Measurements from ENCODE around the gene FLVCR1. TPM values are rescaled to one million over a fixed set of nuclear protein-coding genes. Genes with fewer than 3 reads are reported as not detected.
A peak's percentile ranks its signal among the peaks of the same experiment; 100 is the strongest.
"Not testable (repeated sequence)": the region's sequence is repeated elsewhere in the genome, so short reads cannot be mapped to it uniquely, and the experiment has no call there.

FLVCR1 gene
- total RNA-seq, 1 experiment from 2014 or later: 10.3 TPM

GRCh38 chr1:212908971-212909370, 50.9 kb downstream of the FLVCR1 start:
- no peak for DNase-seq (ENCODE audit: low read depth)
- in situ Hi-C loops (cut with HindIII; ENCODE audit: low pct_unique_long_range_greater_than_20kb, low sequenced_read_pairs): no loop called here

GRCh38 chr1:212909652-212910063, 51.6 kb downstream of the FLVCR1 start:
- in situ Hi-C loops (cut with HindIII; ENCODE audit: low pct_unique_long_range_greater_than_20kb, low sequenced_read_pairs): no loop called here
- no peak for DNase-seq (ENCODE audit: low read depth)

- DNase-seq (ENCODE audit: low read depth); in situ Hi-C loops (cut with HindIII; ENCODE audit: low pct_unique_long_range_greater_than_20kb, low sequenced_read_pairs): not testable (repeated sequence)
Measured at GRCh38 chr1:212910213-212910612, 52.1 kb downstream of the FLVCR1 start.

- in situ Hi-C loops (cut with HindIII; ENCODE audit: low pct_unique_long_range_greater_than_20kb, low sequenced_read_pairs); DNase-seq (ENCODE audit: low read depth): not testable (repeated sequence)
Measured at GRCh38 chr1:212913638-212914037, 55.6 kb downstream of the FLVCR1 start.

- DNase-seq (ENCODE audit: low read depth); in situ Hi-C loops (cut with HindIII; ENCODE audit: low pct_unique_long_range_greater_than_20kb, low sequenced_read_pairs): not testable (repeated sequence)
Measured at GRCh38 chr1:212914110-212914509, 56.0 kb downstream of the FLVCR1 start.

GRCh38 chr1:212914789-212915188, 56.7 kb downstream of the FLVCR1 start:
- in situ Hi-C loops (cut with HindIII; ENCODE audit: low pct_unique_long_range_greater_than_20kb, low sequenced_read_pairs): no loop called here
- DNase-seq (ENCODE audit: low read depth): no peak

GRCh38 chr1:212915245-212916091, 57.4 kb downstream of the FLVCR1 start:
- DNase-seq (ENCODE audit: low read depth): peak; percentile 50
- in situ Hi-C loops (cut with HindIII; ENCODE audit: low pct_unique_long_range_greater_than_20kb, low sequenced_read_pairs): no loop called here

GRCh38 chr1:212916481-212917133, 58.5 kb downstream of the FLVCR1 start:
- no peak for DNase-seq (ENCODE audit: low read depth)
- in situ Hi-C loops (cut with HindIII; ENCODE audit: low pct_unique_long_range_greater_than_20kb, low sequenced_read_pairs): no loop called here

GRCh38 chr1:212917134-212917485, 59.0 kb downstream of the FLVCR1 start:
- in situ Hi-C loops (cut with HindIII; ENCODE audit: low pct_unique_long_range_greater_than_20kb, low sequenced_read_pairs): no loop called here

GRCh38 chr1:212917858-212918257, 59.8 kb downstream of the FLVCR1 start:
- in situ Hi-C loops (cut with HindIII; ENCODE audit: low pct_unique_long_range_greater_than_20kb, low sequenced_read_pairs): no loop called here
- no peak for DNase-seq (ENCODE audit: low read depth)

More at GRCh38 chr1:212917134-212917485, 59.0 kb downstream of the FLVCR1 start:
- DNase-seq (ENCODE audit: low read depth): no peak

- in situ Hi-C loops (cut with HindIII; ENCODE audit: low pct_unique_long_range_greater_than_20kb, low sequenced_read_pairs): no loop called here
- no peak for DNase-seq (ENCODE audit: low read depth)
Measured at GRCh38 chr1:212918824-212919223, 60.7 kb downstream of the FLVCR1 start.

- DNase-seq (ENCODE audit: low read depth): no peak
- in situ Hi-C loops (cut with HindIII; ENCODE audit: low pct_unique_long_range_greater_than_20kb, low sequenced_read_pairs): no loop called here
Measured at GRCh38 chr1:212920246-212920645, 62.2 kb downstream of the FLVCR1 start.

- no peak for DNase-seq (ENCODE audit: low read depth)
- in situ Hi-C loops (cut with HindIII; ENCODE audit: low pct_unique_long_range_greater_than_20kb, low sequenced_read_pairs): no loop called here
Measured at GRCh38 chr1:212920896-212921295, 62.8 kb downstream of the FLVCR1 start.

- in situ Hi-C loops (cut with HindIII; ENCODE audit: low pct_unique_long_range_greater_than_20kb, low sequenced_read_pairs): no loop called here
- no peak for DNase-seq (ENCODE audit: low read depth)
Measured at GRCh38 chr1:212922016-212922415, 63.9 kb downstream of the FLVCR1 start.

- no peak for DNase-seq (ENCODE audit: low read depth)
- in situ Hi-C loops (cut with HindIII; ENCODE audit: low pct_unique_long_range_greater_than_20kb, low sequenced_read_pairs): no loop called here
Measured at GRCh38 chr1:212926372-212926771, 68.3 kb downstream of the FLVCR1 start.

GRCh38 chr1:212928323-212929291, 70.5 kb downstream of the FLVCR1 start:
- DNase-seq (ENCODE audit: low read depth): no peak
- in situ Hi-C loops (cut with HindIII; ENCODE audit: low pct_unique_long_range_greater_than_20kb, low sequenced_read_pairs): no loop called here

- no peak for DNase-seq (ENCODE audit: low read depth)
- in situ Hi-C loops (cut with HindIII; ENCODE audit: low pct_unique_long_range_greater_than_20kb, low sequenced_read_pairs): no loop called here
Measured at GRCh38 chr1:212930986-212931678, 73.1 kb downstream of the FLVCR1 start.
